IMR-90 (cell line): Measurements from ENCODE around the gene SLC19A1. TPM values are rescaled to one million over a fixed set of nuclear protein-coding genes. Genes with fewer than 3 reads are reported as not detected.

Experiments
- ATAC-seq: fragments of 200-7000 bp; cut with Tn5 transposase; 2 replicates; pipeline ENCODE4 v1.9.1; 2020; ENCODE audit warnings: low read depth, mild to moderate bottlenecking, moderate library complexity
- BruUV-seq: library from RNA; stranded (reverse); fragments of 400-500 nt; replicated peaks from 2 replicates; lab custom pipeline; 2021; lab: Mats Ljungman, UMichigan
- CTCF ChIA-PET: fragments of 300-600 bp; formaldehyde crosslinking; extraction: SDS; loops from one replicate; lab custom pipeline; 2021; ENCODE audit warnings: antibody characterized with exemption; lab: Yijun Ruan, JAX
- POLR2A ChIA-PET: fragments of 300-600 bp; sonication (Branson Sonifier 250); formaldehyde crosslinking; loops from one replicate; lab custom pipeline; 2022; ENCODE audit warnings: antibody characterized with exemption; ENCODE audit not compliant: unreplicated experiment; lab: Charles Lee
- DNase-seq: peaks from one replicate; pipeline ENCODE4 v3.0.0; 2013
- H2AFZ ChIP-seq: replicated peaks from 2 replicates; pipeline ENCODE3; 2013; ENCODE audit warnings: low read length, mild to moderate bottlenecking; ENCODE audit not compliant: poor library complexity
- H2AK5ac ChIP-seq: 2 replicates; pipeline ENCODE4 v1.6.1; 2013; ENCODE audit warnings: low read depth, low read length, inconsistent platforms
- H2AK9ac ChIP-seq: replicated peaks from 2 replicates; pipeline ENCODE3; 2013; ENCODE audit warnings: mild to moderate bottlenecking, low read depth, low read length, moderate library complexity; ENCODE audit not compliant: poor library complexity
- H2BK120ac ChIP-seq: 2 replicates; pipeline ENCODE4 v1.6.1; 2013; ENCODE audit warnings: low read depth, low read length, inconsistent platforms
- H2BK15ac ChIP-seq: 3 replicates; pipeline ENCODE4 v1.6.1; 2013; ENCODE audit warnings: low read depth, low read length, inconsistent platforms
- H2BK20ac ChIP-seq: 2 replicates; pipeline ENCODE4 v1.6.1; 2013; ENCODE audit warnings: low read depth, mild to moderate bottlenecking, inconsistent platforms, low read length, moderate library complexity
- H2BK5ac ChIP-seq: 2 replicates; pipeline ENCODE4 v1.6.1; 2013; ENCODE audit warnings: mild to moderate bottlenecking, low read depth, low read length, inconsistent platforms; ENCODE audit not compliant: poor library complexity, severe bottlenecking
- H3K14ac ChIP-seq: replicated peaks from 2 replicates; pipeline ENCODE4 v1.6.1; 2013; ENCODE audit warnings: low read depth, low read length, inconsistent platforms
- H3K18ac ChIP-seq: 2 replicates; pipeline ENCODE4 v1.6.1; 2013; ENCODE audit warnings: low read depth, low read length, control low read depth
- H3K23ac ChIP-seq: 2 replicates; pipeline ENCODE4 v1.6.1; 2013; ENCODE audit warnings: low read depth, low read length, inconsistent platforms
- H3K27ac ChIP-seq: 2 replicates; pipeline ENCODE4 v1.5.1; 2013; ENCODE audit warnings: mild to moderate bottlenecking, control low read depth, low read length; ENCODE audit not compliant: insufficient read depth
- H3K27me3 ChIP-seq: 2 replicates; pipeline ENCODE4 v1.6.1; 2013; ENCODE audit warnings: low read length; ENCODE audit not compliant: control insufficient read depth, insufficient read depth
- H3K36me3 ChIP-seq: 2 replicates; pipeline ENCODE4 v1.6.1; 2013; ENCODE audit warnings: low read length, mixed read lengths; ENCODE audit not compliant: control insufficient read depth, insufficient read depth
- H3K4ac ChIP-seq: 2 replicates; pipeline ENCODE4 v1.6.1; 2013; ENCODE audit warnings: low read depth, low read length, inconsistent platforms
- H3K4me1 ChIP-seq: 2 replicates; pipeline ENCODE4 v1.6.1; 2013; ENCODE audit warnings: low read length, mixed read lengths; ENCODE audit not compliant: control insufficient read depth, insufficient read depth
- H3K4me2 ChIP-seq: 2 replicates; pipeline ENCODE4 v1.6.1; 2013; ENCODE audit warnings: low read depth, mild to moderate bottlenecking, control low read depth, low read length, moderate library complexity
- H3K4me3 ChIP-seq: 2 replicates; pipeline ENCODE4 v1.5.1; 2013; ENCODE audit warnings: low read depth, mild to moderate bottlenecking, control low read depth, low read length, moderate library complexity; ENCODE audit not compliant: insufficient read depth
- H3K56ac ChIP-seq: 2 replicates; pipeline ENCODE4 v1.6.1; 2013; ENCODE audit warnings: low read length, inconsistent platforms; ENCODE audit not compliant: insufficient read depth; ENCODE audit errors: extremely low read depth
- H3K79me1 ChIP-seq, 2 experiments: 2 replicates each; pipeline ENCODE4 v1.6.1; 2013; ENCODE audit warnings: low read length in 2 of 2, inconsistent platforms in 1 of 2, low read depth in 1 of 2
- H3K9ac ChIP-seq: 2 replicates; pipeline ENCODE4 v1.6.1; 2013; ENCODE audit warnings: low read depth, low read length, control low read depth
- H3K9me1 ChIP-seq: 2 replicates; pipeline ENCODE4 v1.6.1; 2013; ENCODE audit warnings: low read length, inconsistent platforms; ENCODE audit not compliant: insufficient read depth
- H3K9me3 ChIP-seq: 2 replicates; pipeline ENCODE4 v1.6.1; 2013; ENCODE audit warnings: low read length; ENCODE audit not compliant: control insufficient read depth, insufficient read depth
- H4K20me1 ChIP-seq: 2 replicates; pipeline ENCODE4 v1.6.1; 2013; ENCODE audit warnings: low read length, inconsistent platforms; ENCODE audit not compliant: insufficient read depth
- H4K5ac ChIP-seq: 2 replicates; pipeline ENCODE4 v1.6.1; 2013; ENCODE audit warnings: mild to moderate bottlenecking, low read depth, low read length, control low read depth
- H4K8ac ChIP-seq, 2 experiments: 2 replicates each; pipeline ENCODE4 v1.6.1; 2013; ENCODE audit warnings: low read depth in 2 of 2, low read length in 2 of 2, control low read depth in 1 of 2, inconsistent platforms in 1 of 2
- H4K91ac ChIP-seq: 2 replicates; pipeline ENCODE4 v1.6.1; 2013; ENCODE audit warnings: low read depth, low read length, inconsistent platforms; ENCODE audit not compliant: insufficient read depth
- CHD1 ChIP-seq: IDR thresholded peaks from 2 replicates; pipeline ENCODE4 v1.6.1; 2012; ENCODE audit warnings: low read depth, low read length, improper control_type of control experiment
- MAFK ChIP-seq: IDR thresholded peaks from 2 replicates; pipeline ENCODE4 v1.6.1; 2012; ENCODE audit warnings: low read depth, low read length, improper control_type of control experiment
- MAZ ChIP-seq: IDR thresholded peaks from 2 replicates; pipeline ENCODE4 v1.6.1; 2012; ENCODE audit warnings: low read depth, mild to moderate bottlenecking, low read length, improper control_type of control experiment, moderate library complexity, borderline replicate concordance
- POLR2A ChIP-seq: IDR thresholded peaks from 2 replicates; pipeline ENCODE4 v1.6.1; 2012; ENCODE audit warnings: mild to moderate bottlenecking, low read depth, low read length
- WGBS, 2 experiments: methylation state at CpG; one replicate each; pipeline versions ENCODE4 v1.1.5 to v1.1.7; 2013; ENCODE audit warnings: missing lambda C conversion rate in 2 of 2; ENCODE audit not compliant: insufficient read length in 1 of 2; ENCODE audit errors: extremely low coverage in 2 of 2; 5-methylcytosine and 5-hydroxymethylcytosine counted together
- dilution Hi-C: fragments of 300-500 bp; cut with HindIII; formaldehyde crosslinking; loops from one replicate; pipeline ENCODE4 v1.14.3; 2018; ENCODE audit warnings: low sequenced_read_pairs; ENCODE audit not compliant: unreplicated experiment
- in situ Hi-C: fragments of 300-500 bp; cut with MboI; formaldehyde crosslinking; loops from 3 replicates; pipeline ENCODE4 v1.14.3; 2019; ENCODE audit warnings: low sequenced_read_pairs, inconsistent platforms, mixed read lengths
- intact Hi-C: fragments of 100-400 bp; cut with micrococcal nuclease; formaldehyde crosslinking; loops from 2 replicates; pipeline ENCODE4 v1.10.0; 2022
- polyA plus RNA-seq, 3 experiments: library from polyadenylated mRNA; depleted of rRNA; stranded (reverse); fragments of >200 nt; gene quantifications; 2 replicates each; pipeline ENCODE4 v1.2.3, GENCODE V29; 2012; ENCODE audit warnings: low replicate concordance in 1 of 3
- total RNA-seq: library from RNA; depleted of rRNA; stranded (reverse); fragments of >200 nt; gene quantifications from 2 replicates; pipeline ENCODE4 v1.2.3, GENCODE V29; 2012

Gene SLC19A1
- total and polyA plus RNA-seq, 2 of the 4 experiments (the other 2 are of a cell fraction) = 2.2 to 16.2 TPM

- in situ Hi-C loops = no loop called here
- Histone ChIP-seq H3K4ac (no peak overlapping the region), H3K23ac (no peak overlapping the region), H2BK20ac (no peak overlapping the region), H2AK5ac (no peak overlapping the region), H3K4me1 (no peaks in the 10 kb centered on the region), H4K91ac (no peak overlapping the region), H3K9ac (no peak overlapping the region), H2BK120ac (no peak overlapping the region), H3K9me3 (no peaks in the 10 kb centered on the region), H3K18ac (no peak overlapping the region), H3K79me1 (no peaks in the 10 kb centered on the region), H2BK15ac (no peak overlapping the region), H2AFZ (no peak overlapping the region), H3K27ac (no peak overlapping the region), H3K14ac (no peak overlapping the region), H3K36me3 (peaks cover 62% of the 10 kb centered on the region), H2BK5ac (no peak overlapping the region), H3K27me3 (no peaks in the 10 kb centered on the region), H4K8ac (no peak overlapping the region), H4K20me1 (no peaks in the 10 kb centered on the region; the same call in 1 of the 2 replicates), H3K4me3 (no peak overlapping the region), H3K4me2 (no peak overlapping the region), H3K56ac (no peak overlapping the region), H3K9me1 (peaks cover 6% of the 10 kb centered on the region), H4K5ac (no peak overlapping the region), H2AK9ac (no peak overlapping the region)
- 98% methylated on average over 10 of the region's 20 CpGs; no CpG with 5 or more reads in 1 of the 2 experiments for WGBS, 2 experiments
- no peak for DNase-seq
- no TSS peak for BruUV-seq
- POLR2A ChIA-PET = no interaction called here
- dilution Hi-C loops = no loop called here
- intact Hi-C loops = no loop called here
- CTCF ChIA-PET = no interaction called here
- ATAC-seq = no peak
- no peak for TF ChIP-seq POLR2A
- no peak for TF ChIP-seq MAFK
- no peak for TF ChIP-seq MAZ
- no peak for TF ChIP-seq CHD1
Observed at GRCh38 chr21:45491056-45491455, 51.2 kb downstream of the SLC19A1 start.
